H1 (cell line): ENCODE results near the gene AFF1. TPM values are rescaled to one million over a fixed set of nuclear protein-coding genes. Genes with fewer than 3 reads are reported as not detected.
A peak's percentile ranks its signal among the peaks of the same experiment; 100 is the strongest.

Experiments
- CTCF ChIA-PET: fragments of 300-600 bp; sonication (Branson Sonifier 250); formaldehyde crosslinking; loops from one replicate; lab custom pipeline; 2021; ENCODE audit not compliant: partially characterized antibody; lab: Charles Lee
- POLR2A ChIA-PET: fragments of 300-600 bp; sonication (Branson Sonifier 250); formaldehyde crosslinking; loops from one replicate; lab custom pipeline; 2021; ENCODE audit warnings: inconsistent platforms; ENCODE audit not compliant: partially characterized antibody; lab: Charles Lee
- DNase-seq, 2 experiments: peaks; one replicate each; pipeline versions ENCODE4 v3.0.0 to v3.0.0-alpha.2; 2010 to 2022; ENCODE audit warnings: low spot score in 2 of 2, low read depth in 1 of 2, mixed read lengths in 1 of 2
- FAIRE-seq: peaks from 2 replicates; lab custom pipeline; 2011; peaks lifted over from hg19 to GRCh38; lab: Jason Lieb, UNC
- H2AFZ ChIP-seq: 2 replicates; pipeline ENCODE4 v1.8.1; 2012; ENCODE audit warnings: low read length, inconsistent platforms
- H2AK5ac ChIP-seq: 2 replicates; pipeline ENCODE4 v1.6.1; 2013; ENCODE audit warnings: low read depth, low read length
- H2BK120ac ChIP-seq: replicated peaks from 2 replicates; pipeline ENCODE3; 2013; ENCODE audit warnings: low read depth, low read length, inconsistent platforms
- H2BK12ac ChIP-seq: 2 replicates; pipeline ENCODE4 v1.6.1; 2013; ENCODE audit warnings: low read depth, low read length
- H2BK15ac ChIP-seq: 2 replicates; pipeline ENCODE4 v1.6.1; 2013; ENCODE audit warnings: low read length
- H2BK20ac ChIP-seq: 2 replicates; pipeline ENCODE4 v1.6.1; 2013; ENCODE audit warnings: low read length
- H2BK5ac ChIP-seq: 2 replicates; pipeline ENCODE4 v1.6.1; 2013; ENCODE audit warnings: low read depth, low read length
- H3K14ac ChIP-seq: 2 replicates; pipeline ENCODE4 v1.6.1; 2013; ENCODE audit warnings: inconsistent platforms; ENCODE audit not compliant: insufficient read length
- H3K18ac ChIP-seq: 2 replicates; pipeline ENCODE4 v1.6.1; 2013; ENCODE audit warnings: low read length; ENCODE audit errors: extremely low read depth
- H3K23ac ChIP-seq: 2 replicates; pipeline ENCODE4 v1.6.1; 2013; ENCODE audit warnings: inconsistent platforms; ENCODE audit not compliant: insufficient read length
- H3K23me2 ChIP-seq: 2 replicates; pipeline ENCODE4 v1.6.1; 2013; ENCODE audit warnings: low read depth, low read length
- H3K27ac ChIP-seq: 2 replicates; pipeline ENCODE4 v1.6.1; 2011; ENCODE audit warnings: low read depth, low read length, inconsistent platforms
- H3K27me3 ChIP-seq, 4 experiments: replicated peaks in 1 of 4; 1 replicate in 1 of 4; 2 replicates in 3 of 4; pipeline versions ENCODE4 v1.6.1 to v1.8.1; 2011 to 2013; ENCODE audit warnings: low read length in 3 of 4, mild to moderate bottlenecking in 3 of 4, inconsistent platforms in 2 of 4, mixed read lengths in 2 of 4, moderate library complexity in 1 of 4; ENCODE audit not compliant: control insufficient read depth in 3 of 4, insufficient read depth in 3 of 4; ENCODE audit errors: extremely low read depth in 1 of 4
- H3K36me3 ChIP-seq, 4 experiments: 2 replicates each; pipeline versions ENCODE4 v1.6.1 to v1.8.1; 2011 to 2013; ENCODE audit warnings: mild to moderate bottlenecking in 4 of 4, low read length in 3 of 4, moderate library complexity in 2 of 4, control low read depth in 1 of 4, inconsistent platforms in 1 of 4; ENCODE audit not compliant: insufficient read depth in 4 of 4, control insufficient read depth in 2 of 4
- H3K4ac ChIP-seq: replicated peaks from 2 replicates; pipeline ENCODE3; 2013; ENCODE audit warnings: low read length, low read depth, mixed read lengths, inconsistent platforms; ENCODE audit not compliant: insufficient read length
- H3K4me1 ChIP-seq, 4 experiments: replicated peaks in 1 of 4; 1 replicate in 1 of 4; 2 replicates in 3 of 4; pipeline versions ENCODE4 v1.6.1 to v1.8.1; 2011 to 2013; ENCODE audit warnings: low read length in 3 of 4, inconsistent platforms in 2 of 4, mixed read lengths in 1 of 4; ENCODE audit not compliant: insufficient read depth in 4 of 4, control insufficient read depth in 3 of 4
- H3K4me2 ChIP-seq, 2 experiments: 2 replicates each; pipeline versions ENCODE4 v1.6.1 to v1.8.1; 2011 to 2013; ENCODE audit warnings: low read depth in 2 of 2, low read length in 2 of 2, control low read depth in 1 of 2, inconsistent platforms in 1 of 2, mild to moderate bottlenecking in 1 of 2; ENCODE audit not compliant: insufficient read depth in 1 of 2
- H3K4me3 ChIP-seq, 4 experiments: fragments of 200-600, 300-600 bp in 1 of 4; sonication (generic), shearing (Covaris generic), sonication (Bioruptor Twin) in 1 of 4; 2 replicates each; pipeline versions ENCODE4 v1.5.1 to v1.8.1; 2011 to 2016; ENCODE audit warnings: low read length in 4 of 4, low read depth in 3 of 4, control low read depth in 2 of 4, inconsistent platforms in 2 of 4, mild to moderate bottlenecking in 2 of 4, mixed read lengths in 1 of 4, moderate library complexity in 1 of 4; ENCODE audit not compliant: insufficient read depth in 2 of 4; ENCODE audit errors: extremely low read depth in 1 of 4
- H3K56ac ChIP-seq: replicated peaks from 2 replicates; pipeline ENCODE3; 2013; ENCODE audit warnings: low read depth, mild to moderate bottlenecking, mixed read lengths, low read length, inconsistent platforms; ENCODE audit not compliant: insufficient read length
- H3K79me1 ChIP-seq: 2 replicates; pipeline ENCODE4 v1.6.1; 2013; ENCODE audit warnings: low read depth, low read length, control low read depth
- H3K79me2 ChIP-seq, 2 experiments: 2 replicates each; pipeline versions ENCODE4 v1.6.1 to v1.8.1; 2012 to 2013; ENCODE audit warnings: low read length in 2 of 2, mild to moderate bottlenecking in 2 of 2, inconsistent platforms in 1 of 2; ENCODE audit not compliant: insufficient read depth in 2 of 2, control insufficient read depth in 1 of 2
- H3K9ac ChIP-seq, 4 experiments: replicated peaks in 1 of 4; 1 replicate in 1 of 4; 2 replicates in 3 of 4; pipeline versions ENCODE4 v1.6.1 to v1.8.1; 2011 to 2013; ENCODE audit warnings: low read depth in 3 of 4, low read length in 3 of 4, control low read depth in 2 of 4, mild to moderate bottlenecking in 2 of 4, moderate library complexity in 2 of 4, inconsistent platforms in 1 of 4; ENCODE audit errors: extremely low read depth in 1 of 4
- H3K9me3 ChIP-seq, 2 experiments: 2 replicates each; pipeline versions ENCODE4 v1.6.1 to v1.8.1; 2012 to 2013; ENCODE audit warnings: mild to moderate bottlenecking in 2 of 2, moderate library complexity in 2 of 2, control low read depth in 1 of 2, inconsistent platforms in 1 of 2, low read depth in 1 of 2, low read length in 1 of 2, mixed read lengths in 1 of 2; ENCODE audit not compliant: insufficient read depth in 2 of 2
- H4K20me1 ChIP-seq, 2 experiments: replicated peaks in 1 of 2; 2 replicates each; pipeline versions ENCODE3 to v1.8.1; 2011 to 2013; ENCODE audit warnings: inconsistent platforms in 2 of 2, low read length in 2 of 2, mild to moderate bottlenecking in 1 of 2; ENCODE audit not compliant: insufficient read depth in 2 of 2, control insufficient read depth in 1 of 2
- H4K5ac ChIP-seq: 2 replicates; pipeline ENCODE4 v1.6.1; 2013; ENCODE audit warnings: low read length, low read depth, mixed read lengths, inconsistent platforms; ENCODE audit not compliant: insufficient read length
- H4K8ac ChIP-seq: 2 replicates; pipeline ENCODE4 v1.8.0; 2013; ENCODE audit warnings: mild to moderate bottlenecking, moderate library complexity, low read length, inconsistent platforms; ENCODE audit not compliant: insufficient read depth; ENCODE audit errors: extremely low read depth
- H4K91ac ChIP-seq: replicated peaks from 2 replicates; pipeline ENCODE3; 2013; ENCODE audit warnings: low read length, mixed read lengths, inconsistent platforms; ENCODE audit not compliant: insufficient read length
- BCL11A ChIP-seq, 2 experiments: IDR thresholded peaks; one replicate each; pipeline ENCODE4 v1.6.1; 2011; ENCODE audit warnings: low read depth in 2 of 2, low read length in 2 of 2, mild to moderate bottlenecking in 2 of 2
- CEBPB ChIP-seq: IDR thresholded peaks from 2 replicates; pipeline ENCODE4 v1.6.1; 2012; ENCODE audit warnings: low read depth, low read length
- CTBP2 ChIP-seq: IDR thresholded peaks from 2 replicates; pipeline ENCODE4 v1.7.0; 2011; ENCODE audit warnings: borderline replicate concordance, mild to moderate bottlenecking, moderate library complexity, mixed read lengths, low read length; ENCODE audit not compliant: insufficient read depth, insufficient read length
- EGR1 ChIP-seq: IDR thresholded peaks from 2 replicates; pipeline ENCODE4 v1.6.1; 2011; ENCODE audit warnings: low read depth, low read length, borderline replicate concordance
- EP300 ChIP-seq, 2 experiments: IDR thresholded peaks; 1 replicate in 1 of 2; 2 replicates in 1 of 2; pipeline ENCODE4 v1.6.1; 2011 to 2012; ENCODE audit warnings: low read depth in 2 of 2, low read length in 2 of 2, mild to moderate bottlenecking in 2 of 2, borderline replicate concordance in 1 of 2, inconsistent platforms in 1 of 2, moderate library complexity in 1 of 2
- HDAC6 ChIP-seq: IDR thresholded peaks from one replicate; pipeline ENCODE4 v1.7.1; 2012; ENCODE audit warnings: low read depth, mild to moderate bottlenecking, inconsistent platforms, low read length, moderate library complexity
- KDM1A ChIP-seq: fragments of 200-600, 300-600 bp; sonication (generic); IDR thresholded peaks from 2 replicates; pipeline ENCODE4 v1.7.1; 2016; ENCODE audit warnings: mild to moderate bottlenecking, low read length, borderline replicate concordance
- MAFK ChIP-seq: IDR thresholded peaks from 2 replicates; pipeline ENCODE4 v1.6.1; 2012; ENCODE audit warnings: low read depth, mild to moderate bottlenecking, improper control_type of control experiment, low read length
- PHF8 ChIP-seq: fragments of 200-600 bp; sonication (generic); conservative IDR thresholded peaks from 2 replicates; pipeline ENCODE4 v1.7.1; 2012; ENCODE audit warnings: low read depth, mild to moderate bottlenecking, inconsistent platforms, low read length, moderate library complexity
- POLR2AphosphoS5 ChIP-seq: IDR thresholded peaks from 2 replicates; pipeline ENCODE4 v1.6.1; 2011; ENCODE audit warnings: low read depth, low read length
- RNF2 ChIP-seq: fragments of 200-900, 300-1000 bp; sonication (generic); IDR thresholded peaks from 2 replicates; pipeline ENCODE4 v1.7.1; 2016; ENCODE audit warnings: borderline replicate concordance, low read depth, mild to moderate bottlenecking, antibody characterized with exemption, low read length; ENCODE audit not compliant: poor library complexity, severe bottlenecking; ENCODE audit errors: missing control alignments
- SAP30 ChIP-seq: fragments of 300-600 bp; sonication (generic); IDR thresholded peaks from 2 replicates; pipeline ENCODE4 v1.7.1; 2012; ENCODE audit warnings: low read length, moderate library complexity, mild to moderate bottlenecking, inconsistent platforms; ENCODE audit not compliant: insufficient read depth, insufficient replicate concordance
- SP2 ChIP-seq: IDR thresholded peaks from 2 replicates; pipeline ENCODE4 v1.6.1; 2012; ENCODE audit warnings: mild to moderate bottlenecking, low read length, inconsistent platforms
- TAF1 ChIP-seq: IDR thresholded peaks from 2 replicates; pipeline ENCODE4 v1.6.1; 2011; ENCODE audit warnings: mild to moderate bottlenecking, low read depth, low read length
- WGBS, 2 experiments: shearing (Covaris generic) in 1 of 2; methylation state at CpG; one replicate each; pipeline versions ENCODE4 v1.1.6 to v1.1.7; 2013 to 2015; ENCODE audit warnings: low lambda C conversion rate in 2 of 2, mixed read lengths in 2 of 2, inconsistent platforms in 1 of 2, low coverage in 1 of 2, missing lambda C conversion rate in 1 of 2; ENCODE audit not compliant: insufficient replicate concordance in 2 of 2, insufficient coverage in 1 of 2, insufficient read length in 1 of 2; ENCODE audit errors: extremely low coverage in 1 of 2, missing lambda C conversion rate in 1 of 2; 5-methylcytosine and 5-hydroxymethylcytosine counted together
- polyA plus RNA-seq, 7 experiments: library from polyadenylated mRNA; depleted of rRNA in 3 of 7; stranded (reverse) in 5 of 7; unstranded in 2 of 7; fragments of >200 nt in 5 of 7; fragments of 200-250 nt in 2 of 7; gene quantifications; 1 replicate in 5 of 7; 2 replicates in 1 of 7; 4 replicates in 1 of 7; pipeline versions ENCODE4 v1.2.1 to v1.2.3, GENCODE V29; 2011 to 2013; ENCODE audit warnings: missing spikeins in 2 of 7, mixed read lengths in 2 of 7
- total RNA-seq: library from RNA; stranded (reverse); fragmentation: NEBNext Ultra II Directional; extraction: Animal tissue kit (Norgen Biotek cat#: 25700); gene quantifications from 2 replicates; pipeline ENCODE4 v1.2.1, GENCODE V29; 2021

AFF1 gene
- total and polyA plus RNA-seq, 2 of the 8 experiments (the other 6 are each of a cell fraction or from before 2014, with no cell fraction given): 14.8 to 85.5 TPM

- Histone ChIP-seq H3K4ac (no peak overlapping the region), H2AK5ac (no peak overlapping the region), H2BK20ac (no peak overlapping the region), H3K79me2 (peaks cover 7 to 66% of the 10 kb centered on the region in 2 experiments), H3K18ac (no peak overlapping the region), H4K91ac (no peak overlapping the region), H3K23me2 (peaks cover 14% of the 10 kb centered on the region), H3K56ac (no peak overlapping the region), H4K8ac (no peak overlapping the region), H2BK120ac (no peak overlapping the region), H2AFZ (no peak overlapping the region), H3K4me3 (peak overlapping the region in 1 of 4 experiments; percentile 94; a peak in 1 of 8 replicates), H3K27ac (no peak overlapping the region), H3K4me1 (peaks cover 5 to 27% (median 21%) of the 10 kb centered on the region in 4 experiments; a peak in 5 of 7 replicates), H3K27me3 (no peaks in the 10 kb centered on the region), H3K9me3 (no peaks in the 10 kb centered on the region), H3K4me2 (peak overlapping the region in 1 of 2 experiments; percentile 58; a peak in 1 of 4 replicates), H3K36me3 (no peaks in the 10 kb centered on the region), H2BK12ac (no peak overlapping the region), H3K14ac (no peak overlapping the region), H3K23ac (no peak overlapping the region), H4K20me1 (peaks cover 3 to 8% of the 10 kb centered on the region in 2 experiments), H4K5ac (no peak overlapping the region), H2BK5ac (no peak overlapping the region), H3K9ac (no peak overlapping the region), H2BK15ac (no peak overlapping the region), H3K79me1 (no peaks in the 10 kb centered on the region)
- FAIRE-seq (no peak), DNase-seq (no peak)
- WGBS, 2 experiments: 95% methylated on average over 1 of the region's 1 CpG; no CpG with 5 or more reads in 1 of the 2 experiments
- POLR2A ChIA-PET: interaction anchor here (0.9 to 6.7 kb wide), 8 partner anchors 12 to 90 kb away, joined by 3 to 108 read pairs (median 10); partner anchors contain the start of gene AFF1
- CTCF ChIA-PET: interaction anchor here (0.8 to 2.0 kb wide), 9 partner anchors 13 to 91 kb away, joined by 3 to 9 read pairs (median 3); no protein-coding TSS in a partner anchor
- TF ChIP-seq KDM1A (no peak), CEBPB (no peak), EGR1 (no peak), RNF2 (no peak), HDAC6 (no peak), EP300 (IDR thresholded peaks at IDR 0.05; ENCODE audit: borderline replicate concordance in 1 of 2, low read depth in 2 of 2, low read length in 2 of 2) (no peak), TAF1 (no peak), SP2 (no peak), SAP30 (no peak), MAFK (no peak), POLR2AphosphoS5 (no peak), BCL11A (IDR thresholded peaks at IDR 0.05; ENCODE audit: low read depth in 2 of 2, low read length in 2 of 2) (no peak), PHF8 (no peak), CTBP2 (no peak)
Measured at GRCh38 chr4:87005369-87005689, 70.5 kb downstream of the AFF1 start.
